Measurements from ENCODE around the gene RNF41.
"Not testable (repeated sequence)": the region's sequence is repeated elsewhere in the genome, so short reads cannot be mapped to it uniquely, and the experiment has no call there.

The RNF41 gene

DNA sequence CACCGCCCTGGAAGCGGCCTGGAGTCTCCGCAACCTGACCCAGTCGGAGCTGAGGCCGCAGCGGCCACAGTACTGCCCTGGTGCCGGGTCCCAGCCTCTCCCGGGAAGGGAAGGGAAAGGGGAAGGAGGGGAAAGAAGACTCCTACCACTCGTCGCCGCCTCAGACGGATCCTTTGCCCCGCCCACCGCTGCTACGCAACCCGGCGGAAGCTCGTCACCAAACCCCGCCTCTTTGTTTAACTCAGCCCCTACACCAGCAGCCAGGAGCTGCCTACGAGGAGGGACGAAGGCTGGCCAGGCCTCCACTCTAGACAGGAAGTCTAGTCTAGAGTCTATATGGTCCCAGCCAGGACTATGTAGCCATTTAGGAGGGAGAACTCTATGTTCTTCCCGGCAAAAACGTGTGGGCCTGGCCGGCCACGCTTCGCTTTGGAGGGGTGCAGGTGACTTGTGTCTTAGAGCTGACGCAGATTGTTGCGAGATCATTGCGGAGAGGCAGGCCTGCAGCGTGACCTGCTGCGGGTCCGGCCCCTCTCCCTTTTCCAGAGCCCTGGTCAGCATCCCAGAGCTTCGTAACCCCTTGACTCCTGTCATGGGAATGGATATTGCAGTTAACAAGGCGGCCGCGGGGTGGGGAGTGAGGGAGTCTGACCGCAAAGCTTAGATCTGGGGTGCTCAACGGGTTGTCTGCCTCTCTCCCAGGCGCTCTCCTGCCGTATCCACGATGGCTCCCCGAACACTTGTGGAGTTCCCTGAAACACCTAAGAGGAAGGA lies at the start of gene RNF41:
RNF41 (minus strand) TSS at position 166 of the 774 bp plus-strand sequence. CDS start 7,875 bp downstream, outside the sequence.
- Histone ChIP-seq H3K9me3 (ENCODE audit: control insufficient read depth, insufficient read depth, low read length) (no peaks in the 10 kb centered on the region), H3K9ac (ENCODE audit: low read depth, low read length) (peak within 1 kb of the TSS; percentile 77), H3K36me3 (ENCODE audit: insufficient read depth, low read length) (no peaks in the 10 kb centered on the region), H3K4me1 (ENCODE audit: insufficient read depth, low read length) (peaks cover 3% of the 10 kb centered on the region; the same call in 1 of the 2 replicates)

DNA sequence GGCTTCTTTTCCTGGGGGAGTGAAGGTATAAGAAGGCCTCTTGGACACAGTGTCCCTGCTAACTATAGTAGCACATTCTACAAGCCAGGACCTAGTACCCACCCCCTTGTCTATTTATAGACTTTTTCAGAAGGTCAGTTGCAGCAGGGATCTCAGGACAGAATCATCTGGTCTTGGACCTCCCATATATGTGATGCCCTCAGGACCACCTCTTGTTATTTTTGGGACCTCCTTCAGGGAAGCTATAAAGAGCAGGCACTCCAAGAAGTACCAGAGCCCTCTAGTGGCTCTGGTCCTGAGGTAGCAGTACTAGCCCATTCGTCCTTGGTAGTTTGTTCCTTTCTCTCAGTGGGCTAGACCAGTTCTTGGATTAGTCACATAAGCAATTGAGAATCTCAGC lies 49.3 kb upstream of the RNF41 start:
- Histone ChIP-seq H3K36me3 (ENCODE audit: insufficient read depth, low read length) (peaks cover 33% of the 10 kb centered on the region), H3K9ac (ENCODE audit: low read depth, low read length) (no peak overlapping the region), H3K9me3 (ENCODE audit: control insufficient read depth, insufficient read depth, low read length) (no peaks in the 10 kb centered on the region), H3K4me1 (ENCODE audit: insufficient read depth, low read length) (no peaks in the 10 kb centered on the region)

DNA sequence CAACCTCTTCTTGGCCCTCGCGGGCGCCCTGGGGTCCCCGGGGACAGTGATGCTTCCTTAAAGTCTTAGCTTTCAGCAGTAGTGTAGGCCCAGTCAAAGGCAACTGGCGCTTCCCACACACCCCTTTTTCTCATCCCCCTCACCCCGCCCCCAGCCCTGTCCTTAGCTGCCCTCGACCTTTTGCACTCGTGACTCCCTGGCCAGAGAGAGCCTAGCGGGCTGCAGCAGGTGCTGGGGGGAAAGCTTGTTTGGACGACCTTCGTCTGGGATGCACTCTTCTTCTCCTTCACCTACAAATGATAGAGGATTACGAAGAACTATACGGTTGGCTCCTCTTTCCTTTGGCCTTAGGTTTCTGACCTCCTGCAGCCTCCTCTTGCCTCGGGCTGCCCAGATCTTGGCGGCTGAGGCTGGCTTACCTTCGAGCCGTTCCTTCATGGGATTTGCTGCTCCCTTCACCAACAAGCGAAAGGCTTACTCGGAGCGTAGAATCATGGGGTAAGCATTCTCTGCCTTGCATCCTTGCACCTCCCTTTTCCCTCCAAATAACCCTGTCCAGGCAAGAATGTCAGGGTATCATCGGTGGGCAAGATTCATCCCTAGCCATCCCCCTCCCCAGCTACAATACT lies 45.8 kb upstream of the RNF41 start:
- Histone ChIP-seq H3K36me3 (ENCODE audit: insufficient read depth, low read length) (peaks cover 10% of the 10 kb centered on the region), H3K9me3 (ENCODE audit: control insufficient read depth, insufficient read depth, low read length) (no peaks in the 10 kb centered on the region), H3K4me1 (ENCODE audit: insufficient read depth, low read length) (no peaks in the 10 kb centered on the region), H3K9ac (ENCODE audit: low read depth, low read length) (peak overlapping the region; percentile 87; the same call in 1 of the 2 replicates)

DNA sequence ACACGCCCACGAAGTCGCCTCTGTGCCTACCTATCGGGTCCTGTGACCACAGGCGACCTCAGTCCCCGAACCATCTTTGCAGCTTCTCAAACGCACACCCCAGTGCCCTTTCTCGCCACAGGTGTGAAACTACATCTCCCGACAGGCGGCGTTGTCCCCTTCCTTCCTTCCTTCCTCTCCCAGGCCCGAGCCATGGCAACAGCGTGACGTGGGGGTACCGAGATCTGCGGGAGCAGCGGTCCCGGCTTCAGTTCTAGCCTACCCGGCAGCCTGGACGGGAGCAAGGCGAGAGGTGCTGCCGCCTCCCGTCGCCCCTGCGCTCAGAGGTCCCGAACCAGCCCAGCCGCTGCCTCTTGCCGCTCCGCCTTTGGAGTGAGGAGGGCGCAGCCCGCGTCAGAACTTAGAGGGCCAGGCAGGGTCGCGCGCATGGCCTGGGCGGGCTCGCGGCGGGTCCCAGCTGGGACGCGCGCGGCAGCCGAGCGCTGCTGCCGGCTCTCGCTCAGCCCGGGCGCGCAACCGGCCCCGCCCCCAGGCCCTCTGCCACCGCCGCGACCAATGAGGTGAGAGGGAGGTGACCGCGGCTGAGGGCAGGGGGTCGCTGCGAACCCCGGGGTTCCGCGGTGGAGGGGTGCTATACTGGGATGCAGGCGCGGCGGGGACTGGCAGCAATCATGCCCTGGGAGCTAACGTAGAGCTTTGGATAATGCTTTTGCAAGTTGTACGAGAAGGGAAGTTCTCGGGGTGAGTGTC lies 45.1 kb upstream of the RNF41 start, which contains the start of gene COQ10A:
COQ10A (plus strand) TSS at position 250 of the 750 bp plus-strand sequence; CDS start at position 427, 177 bp downstream.
- H3K9ac ChIP-seq (ENCODE audit: low read depth, low read length) = peak within 1 kb of the TSS; percentile 87
- H3K9me3 ChIP-seq (ENCODE audit: control insufficient read depth, insufficient read depth, low read length) = no peaks in the 10 kb centered on the region
- H3K36me3 ChIP-seq (ENCODE audit: insufficient read depth, low read length) = peaks cover 8% of the 10 kb centered on the region
- H3K4me1 ChIP-seq (ENCODE audit: insufficient read depth, low read length) = no peaks in the 10 kb centered on the region

DNA sequence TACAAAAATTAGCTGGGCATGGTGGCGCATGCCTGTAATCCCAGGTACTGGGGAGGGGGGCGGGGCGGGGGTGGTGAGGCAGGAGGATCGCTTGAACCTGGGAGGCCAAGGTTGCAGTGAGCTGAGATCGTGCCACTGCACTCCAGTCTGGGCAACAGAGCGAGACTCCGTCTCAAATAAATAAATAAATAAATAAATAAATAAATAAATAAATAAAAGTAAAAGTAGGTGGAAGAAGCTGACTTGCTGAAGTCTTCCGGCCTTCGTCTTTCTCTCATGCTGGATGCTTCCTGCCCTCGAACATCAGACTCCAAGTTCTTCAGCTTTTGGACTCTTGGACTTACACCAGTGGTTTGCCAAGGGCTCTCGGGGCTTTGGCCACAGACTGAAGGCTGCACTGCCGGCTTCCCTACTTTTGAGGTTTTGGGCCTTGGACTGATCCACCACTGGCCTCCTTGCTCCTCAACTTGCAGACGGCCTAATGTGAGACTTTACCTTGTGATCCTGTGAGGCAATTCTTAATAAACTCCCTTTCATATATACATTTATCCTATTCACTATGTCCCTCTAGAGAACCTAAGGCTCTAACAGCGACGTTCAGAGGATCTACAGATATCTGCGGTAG lies 44.5 kb upstream of the RNF41 start:
- not testable (repeated sequence) for H3K36me3 ChIP-seq (ENCODE audit: insufficient read depth, low read length); H3K4me1 ChIP-seq (ENCODE audit: insufficient read depth, low read length); H3K9me3 ChIP-seq (ENCODE audit: control insufficient read depth, insufficient read depth, low read length)
- H3K9ac ChIP-seq (ENCODE audit: low read depth, low read length) = peak overlapping the region; percentile 87

DNA sequence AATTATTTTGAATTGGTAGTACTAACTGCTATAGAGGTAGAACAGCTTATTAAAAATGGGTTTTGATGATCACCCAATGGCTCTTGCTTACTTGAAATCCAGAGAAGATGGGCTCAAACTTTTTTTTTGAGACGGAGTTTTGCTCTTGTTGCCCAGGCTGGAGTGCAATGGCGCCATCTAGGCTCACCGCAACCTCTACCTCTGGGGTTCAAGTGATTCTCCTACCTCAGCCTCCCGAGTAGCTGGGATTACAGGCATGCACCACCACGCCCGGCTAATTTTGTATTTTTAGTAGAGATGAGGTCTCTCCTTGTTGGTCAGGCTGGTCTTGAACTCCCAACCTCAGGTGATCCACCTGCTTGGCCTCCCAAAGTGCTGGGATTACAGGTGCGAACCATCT lies 41.2 kb upstream of the RNF41 start:
- not testable (repeated sequence) for H3K36me3 ChIP-seq (ENCODE audit: insufficient read depth, low read length); H3K4me1 ChIP-seq (ENCODE audit: insufficient read depth, low read length); H3K9ac ChIP-seq (ENCODE audit: low read depth, low read length); H3K9me3 ChIP-seq (ENCODE audit: control insufficient read depth, insufficient read depth, low read length)

DNA sequence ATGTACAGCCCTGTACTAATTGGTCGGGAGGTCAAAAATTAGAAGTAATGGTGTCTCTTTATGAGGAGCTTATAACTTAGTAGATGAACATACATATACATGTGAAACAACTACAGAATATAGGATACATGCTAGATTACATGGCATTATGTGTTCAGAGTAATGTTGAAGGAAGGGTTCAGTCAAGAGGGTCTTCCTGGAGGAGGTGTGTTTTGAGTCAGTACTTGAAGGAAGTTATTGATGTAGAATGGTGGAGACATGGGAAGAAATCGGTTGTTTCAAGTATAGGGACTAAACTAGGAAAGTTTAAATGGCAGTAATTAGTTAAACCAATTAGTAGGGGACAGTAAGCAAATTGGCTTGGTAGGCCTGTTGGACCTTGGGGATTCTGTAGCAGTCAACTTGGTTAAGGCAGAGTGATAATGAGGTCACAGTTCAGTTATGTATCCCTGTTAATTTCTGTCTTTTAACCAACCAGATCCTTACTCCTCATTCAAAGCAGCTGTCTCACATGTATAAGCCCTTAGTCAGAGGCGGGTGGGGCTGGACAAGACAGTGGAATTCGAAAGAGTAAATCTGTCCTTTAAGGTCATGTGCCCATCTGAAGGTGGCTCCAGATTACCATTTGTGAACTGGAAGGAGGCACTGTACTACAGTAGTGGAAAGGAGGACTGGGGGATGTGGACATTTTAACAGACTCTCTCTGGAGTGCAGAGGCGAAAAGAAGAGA lies 39.9 kb upstream of the RNF41 start:
- Histone ChIP-seq H3K4me1 (ENCODE audit: insufficient read depth, low read length) (peaks cover 6% of the 10 kb centered on the region), H3K36me3 (ENCODE audit: insufficient read depth, low read length) (no peaks in the 10 kb centered on the region), H3K9me3 (ENCODE audit: control insufficient read depth, insufficient read depth, low read length) (no peaks in the 10 kb centered on the region), H3K9ac (ENCODE audit: low read depth, low read length) (no peak overlapping the region)

DNA sequence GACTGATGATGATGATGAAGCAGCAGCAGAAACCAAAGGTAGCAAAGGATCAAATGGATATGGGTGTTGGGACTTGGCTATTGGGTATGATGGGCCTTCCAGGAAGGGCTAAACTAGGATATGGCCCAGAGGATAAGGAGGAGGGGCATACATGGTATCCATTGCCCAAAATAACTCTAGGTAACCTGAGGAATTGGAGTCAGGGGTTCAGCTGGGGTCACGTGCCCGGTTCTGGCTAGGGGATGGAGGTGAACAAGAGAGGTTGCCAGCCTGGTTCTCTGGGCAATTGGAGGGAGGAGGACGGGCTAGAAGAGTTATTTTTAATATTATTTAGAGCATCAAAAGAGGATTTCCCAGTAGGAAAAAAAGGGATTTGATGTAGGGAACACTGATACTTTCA lies 39.2 kb upstream of the RNF41 start:
- Histone ChIP-seq H3K9me3 (ENCODE audit: control insufficient read depth, insufficient read depth, low read length) (no peaks in the 10 kb centered on the region), H3K9ac (ENCODE audit: low read depth, low read length) (no peak overlapping the region), H3K36me3 (ENCODE audit: insufficient read depth, low read length) (no peaks in the 10 kb centered on the region), H3K4me1 (ENCODE audit: insufficient read depth, low read length) (peaks cover 12% of the 10 kb centered on the region)

DNA sequence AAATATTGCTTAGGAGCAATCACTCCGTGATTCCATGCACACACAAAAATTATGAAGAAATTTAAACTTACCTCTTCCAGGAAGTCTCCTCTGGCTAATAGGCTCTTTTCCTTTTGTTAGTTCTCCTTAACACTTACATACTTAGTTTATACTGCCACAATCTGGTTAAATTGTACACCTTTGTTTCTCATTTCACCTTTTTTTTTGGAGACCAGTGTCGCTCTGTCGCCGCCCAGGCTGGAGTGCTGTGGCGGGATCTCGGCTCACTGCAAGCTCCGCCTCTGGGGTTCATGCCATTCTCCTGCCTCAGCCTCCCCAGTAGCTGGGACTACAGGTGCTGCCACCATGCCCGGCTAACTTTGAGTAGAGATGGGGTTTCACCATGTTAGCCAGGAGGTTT lies 38.7 kb upstream of the RNF41 start:
- H3K9ac ChIP-seq (ENCODE audit: low read depth, low read length) = no peak overlapping the region
- H3K36me3 ChIP-seq (ENCODE audit: insufficient read depth, low read length) = peaks cover 3% of the 10 kb centered on the region; the same call in 1 of the 2 replicates
- peaks cover 12% of the 10 kb centered on the region for H3K4me1 ChIP-seq (ENCODE audit: insufficient read depth, low read length)
- H3K9me3 ChIP-seq (ENCODE audit: control insufficient read depth, insufficient read depth, low read length) = no peaks in the 10 kb centered on the region

DNA sequence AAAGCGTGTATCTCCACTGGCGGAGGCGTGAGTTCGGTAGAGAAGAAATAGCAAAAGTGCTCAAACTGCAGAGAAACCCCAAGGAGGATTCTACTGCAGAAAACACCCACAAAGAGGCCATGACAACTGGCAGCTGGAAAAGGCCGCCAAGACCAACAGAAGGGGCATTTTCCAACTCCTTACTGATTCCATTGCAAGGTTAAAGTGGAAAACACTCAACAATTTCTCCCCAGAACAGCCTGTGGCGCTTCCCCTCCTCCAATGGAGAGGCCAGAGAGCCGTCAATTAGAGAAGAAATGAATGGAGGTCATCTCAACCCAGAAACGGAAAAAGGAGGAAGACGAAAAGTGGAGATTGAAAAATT lies 37.1 kb upstream of the RNF41 start:
- Histone ChIP-seq H3K9ac (ENCODE audit: low read depth, low read length) (peak overlapping the region; percentile 78; the same call in 1 of the 2 replicates), H3K4me1 (ENCODE audit: insufficient read depth, low read length) (peaks cover 12% of the 10 kb centered on the region), H3K9me3 (ENCODE audit: control insufficient read depth, insufficient read depth, low read length) (no peaks in the 10 kb centered on the region), H3K36me3 (ENCODE audit: insufficient read depth, low read length) (peaks cover 12% of the 10 kb centered on the region)

DNA sequence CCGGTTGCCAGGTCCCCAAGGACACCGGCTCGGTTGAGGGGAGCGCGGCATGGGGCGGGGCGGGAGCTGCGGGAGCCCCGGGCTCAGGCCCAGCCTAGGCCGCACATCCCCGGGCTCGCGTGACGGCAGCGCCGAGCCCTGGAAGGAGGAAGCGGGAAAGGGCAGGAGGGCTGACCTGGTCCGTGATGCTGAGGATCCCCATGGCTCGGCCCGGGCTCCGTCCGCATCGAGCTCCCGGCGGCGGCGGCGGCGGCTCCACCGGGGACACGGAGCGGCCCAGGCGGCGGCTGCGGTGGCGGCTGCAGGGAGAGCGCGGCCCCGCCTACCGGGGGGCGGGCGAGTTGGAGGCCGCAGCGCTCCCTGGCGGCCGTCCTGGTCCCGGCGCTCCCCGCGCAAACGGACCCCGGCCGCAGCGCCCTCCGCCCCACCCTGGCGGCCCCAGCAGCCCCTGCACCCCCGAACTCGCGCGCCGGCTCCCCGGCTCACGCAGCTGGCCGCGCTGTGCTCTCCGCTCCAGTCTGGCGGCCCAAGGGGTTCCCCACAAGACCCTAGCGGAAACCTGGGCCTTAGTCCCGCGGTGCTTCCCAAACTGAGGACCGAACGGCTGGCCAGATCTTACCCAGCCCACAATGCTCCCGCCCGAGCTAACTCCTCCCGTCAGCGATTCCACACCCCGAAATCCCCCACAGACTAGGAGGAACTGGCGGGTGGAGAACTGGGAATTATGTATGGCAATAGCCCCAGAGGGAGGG lies 36.5 kb upstream of the RNF41 start, which contains the start of gene ANKRD52:
ANKRD52 (minus strand) TSS at position 317 of the 752 bp plus-strand sequence; CDS start at position 202, 115 bp downstream.
- H3K9me3 ChIP-seq (ENCODE audit: control insufficient read depth, insufficient read depth, low read length) = no peaks in the 10 kb centered on the region
- peak within 1 kb of the TSS; percentile 78 for H3K9ac ChIP-seq (ENCODE audit: low read depth, low read length)
- H3K36me3 ChIP-seq (ENCODE audit: insufficient read depth, low read length) = peaks cover 16% of the 10 kb centered on the region
- peaks cover 12% of the 10 kb centered on the region for H3K4me1 ChIP-seq (ENCODE audit: insufficient read depth, low read length)

DNA sequence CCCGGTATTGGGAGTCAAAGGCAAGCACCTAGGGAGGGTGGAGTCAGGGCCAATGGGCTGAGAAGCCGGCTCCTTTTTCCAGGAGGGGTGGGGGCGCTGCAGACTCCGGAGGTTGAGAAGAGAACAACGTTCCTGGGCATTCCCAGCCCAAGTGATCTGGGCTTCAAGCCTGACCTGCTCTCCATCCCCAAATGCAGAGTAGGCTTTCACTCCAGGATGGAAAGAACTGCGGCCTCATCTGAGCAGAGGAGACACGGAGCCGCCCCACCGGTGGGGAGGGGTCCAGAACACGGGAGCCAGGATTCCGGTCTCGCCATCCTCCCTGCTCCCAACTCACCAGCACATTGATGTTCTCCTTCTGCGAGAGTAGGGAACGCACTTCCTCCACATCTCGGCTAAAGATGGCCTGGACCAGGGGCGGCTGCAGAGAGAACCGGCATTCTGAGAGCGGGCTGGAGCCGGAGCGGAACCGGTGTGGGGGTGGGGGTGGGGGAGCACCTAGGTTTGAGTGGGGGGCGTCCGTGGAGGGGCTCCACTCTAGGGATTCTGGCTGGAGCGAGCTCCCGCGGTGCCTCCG lies 35.9 kb upstream of the RNF41 start:
- Histone ChIP-seq H3K9me3 (ENCODE audit: control insufficient read depth, insufficient read depth, low read length) (no peaks in the 10 kb centered on the region), H3K9ac (ENCODE audit: low read depth, low read length) (peak overlapping the region; percentile 78), H3K4me1 (ENCODE audit: insufficient read depth, low read length) (peaks cover 12% of the 10 kb centered on the region), H3K36me3 (ENCODE audit: insufficient read depth, low read length) (peaks cover 23% of the 10 kb centered on the region)

DNA sequence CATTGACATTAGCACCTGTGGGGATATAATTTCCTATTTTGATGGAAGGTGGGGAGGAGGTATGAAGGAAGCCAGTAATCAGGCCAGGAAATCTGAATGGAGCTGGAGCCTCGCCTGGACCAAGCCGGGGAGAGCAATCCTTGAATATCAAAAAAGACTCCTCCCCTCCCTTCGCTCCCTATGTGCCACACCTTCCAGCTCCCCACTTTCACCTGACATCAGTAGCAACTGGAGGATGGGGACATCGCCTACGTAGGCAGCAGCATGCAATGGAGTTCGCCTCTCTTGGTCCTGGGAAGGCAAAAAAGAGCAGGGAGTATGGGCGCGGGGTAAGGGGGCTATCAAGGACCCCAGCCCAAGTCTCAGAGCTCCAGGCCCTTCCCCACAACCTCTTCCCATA lies 35.3 kb upstream of the RNF41 start:
- peak overlapping the region; percentile 78; the same call in 1 of the 2 replicates for H3K9ac ChIP-seq (ENCODE audit: low read depth, low read length)

More for the DNA sequence above, 35.3 kb upstream of the RNF41 start:
- H3K36me3 ChIP-seq (ENCODE audit: insufficient read depth, low read length) = peaks cover 28% of the 10 kb centered on the region
- H3K4me1 ChIP-seq (ENCODE audit: insufficient read depth, low read length) = peaks cover 12% of the 10 kb centered on the region
- H3K9me3 ChIP-seq (ENCODE audit: control insufficient read depth, insufficient read depth, low read length) = no peaks in the 10 kb centered on the region

All from ES-I3 (cell line).